Measurements from ENCODE around the gene STYK1.

STYK1 gene

GRCh38 chr12:10645910-10646309 lies 27.9 kb downstream of the STYK1 start:
- Histone ChIP-seq H3K4me3 (ENCODE audit: low read depth in 1 of 2, low read length in 1 of 2) (no peak overlapping the region), H3K27me3 (no peaks in the 10 kb centered on the region), H3K4me1 (ENCODE audit: control insufficient read depth in 1 of 2, insufficient read depth in 1 of 2, low read depth in 1 of 2, low read length in 1 of 2) (no peaks in the 10 kb centered on the region), H3K9me3 (no peaks in the 10 kb centered on the region), H3K36me3 (no peaks in the 10 kb centered on the region), H3K27ac (no peak overlapping the region)
- TF ChIP-seq CTCF (IDR thresholded peaks at IDR 0.05) = no peak

- Histone ChIP-seq H3K4me3 (ENCODE audit: low read depth in 1 of 2, low read length in 1 of 2) (no peak overlapping the region), H3K4me1 (ENCODE audit: control insufficient read depth in 1 of 2, insufficient read depth in 1 of 2, low read depth in 1 of 2, low read length in 1 of 2) (no peaks in the 10 kb centered on the region), H3K27me3 (no peaks in the 10 kb centered on the region), H3K36me3 (no peaks in the 10 kb centered on the region), H3K9me3 (no peaks in the 10 kb centered on the region), H3K27ac (no peak overlapping the region)
- no peak for TF ChIP-seq CTCF (IDR thresholded peaks at IDR 0.05)
Measured at GRCh38 chr12:10641735-10642500, 31.9 kb downstream of the STYK1 start.

- no peaks in the 10 kb centered on the region for H3K9me3 ChIP-seq
- TF ChIP-seq CTCF (IDR thresholded peaks at IDR 0.05) = no peak
- no peak overlapping the region for H3K27ac ChIP-seq
- H3K4me1 ChIP-seq (ENCODE audit: control insufficient read depth in 1 of 2, insufficient read depth in 1 of 2, low read depth in 1 of 2, low read length in 1 of 2) = no peaks in the 10 kb centered on the region
- H3K27me3 ChIP-seq = no peaks in the 10 kb centered on the region
- H3K4me3 ChIP-seq (ENCODE audit: low read depth in 1 of 2, low read length in 1 of 2) = no peak overlapping the region
- H3K36me3 ChIP-seq = no peaks in the 10 kb centered on the region
Measured at GRCh38 chr12:10638728-10639127, 35.1 kb downstream of the STYK1 start.

GRCh38 chr12:10636611-10637010 lies 37.2 kb downstream of the STYK1 start:
- Histone ChIP-seq H3K4me1 (ENCODE audit: control insufficient read depth in 1 of 2, insufficient read depth in 1 of 2, low read depth in 1 of 2, low read length in 1 of 2) (no peaks in the 10 kb centered on the region), H3K9me3 (no peaks in the 10 kb centered on the region), H3K36me3 (no peaks in the 10 kb centered on the region), H3K27ac (no peak overlapping the region), H3K4me3 (ENCODE audit: low read depth in 1 of 2, low read length in 1 of 2) (no peak overlapping the region), H3K27me3 (no peaks in the 10 kb centered on the region)
- TF ChIP-seq CTCF (IDR thresholded peaks at IDR 0.05) = no peak

GRCh38 chr12:10636124-10636523 lies 37.7 kb downstream of the STYK1 start:
- Histone ChIP-seq H3K9me3 (no peaks in the 10 kb centered on the region), H3K27ac (no peak overlapping the region), H3K4me1 (ENCODE audit: control insufficient read depth in 1 of 2, insufficient read depth in 1 of 2, low read depth in 1 of 2, low read length in 1 of 2) (no peaks in the 10 kb centered on the region), H3K36me3 (no peaks in the 10 kb centered on the region), H3K27me3 (no peaks in the 10 kb centered on the region), H3K4me3 (ENCODE audit: low read depth in 1 of 2, low read length in 1 of 2) (no peak overlapping the region)
- no peak for TF ChIP-seq CTCF (IDR thresholded peaks at IDR 0.05)

Data from neutrophil (primary cell).